ENCODE results near the gene TMEM18. TPM values are rescaled to one million over a fixed set of nuclear protein-coding genes. Genes with fewer than 3 reads are reported as not detected.
"Not testable (repeated sequence)": the region's sequence is repeated elsewhere in the genome, so short reads cannot be mapped to it uniquely, and the experiment has no call there.

Gene TMEM18
- total RNA-seq, 1 donor from 2014 or later = 50.0 TPM

- Histone ChIP-seq H3K27me3 (no peaks in the 10 kb centered on the region), H3K4me1 (no peaks in the 10 kb centered on the region), H3K9me3 (ENCODE audit: low read depth) (no peaks in the 10 kb centered on the region), H3K9ac (no peak overlapping the region), H3K36me3 (no peaks in the 10 kb centered on the region), H4K20me1 (ENCODE audit: low read depth) (no peaks in the 10 kb centered on the region), H3K79me2 (ENCODE audit: low read depth) (no peaks in the 10 kb centered on the region), H2AFZ (replicated peaks) (peak overlapping the region; percentile 10), H3K4me2 (no peak overlapping the region), H3K27ac (no peak overlapping the region), H3F3A (ENCODE audit: low read depth) (no peaks in the 10 kb centered on the region), H3K4me3 (no peak overlapping the region)
- TF ChIP-seq CTCF (IDR thresholded peaks at IDR 0.05) (peak; percentile 26), EZH2 (IDR thresholded peaks at IDR 0.05) (no peak)
- Mint-ChIP-seq H3K27me3 (ENCODE audit: insufficient read depth, low read depth) (peaks cover 2% of the 10 kb centered on the region), H3K27ac (no peak overlapping the region), H3K36me3 (no peaks in the 10 kb centered on the region), H3K4me1 (peaks cover under 1% of the 10 kb centered on the region), H3K4me3 (no peak overlapping the region), H3K9me3 (no peaks in the 10 kb centered on the region)
- no peak for DNase-seq (ENCODE audit: low spot score)
These were observed 32.0 kb upstream of the TMEM18 start for GRCh38 chr2:709138-709765.

- H4K20me1 ChIP-seq (ENCODE audit: low read depth) = no peaks in the 10 kb centered on the region
- H3K4me3 Mint-ChIP-seq = no peak overlapping the region
- H3K9ac ChIP-seq = no peak overlapping the region
- no peaks in the 10 kb centered on the region for H3K4me1 Mint-ChIP-seq
- H3K4me1 ChIP-seq = no peaks in the 10 kb centered on the region
- H3K27me3 Mint-ChIP-seq (ENCODE audit: insufficient read depth, low read depth) = peaks cover 2% of the 10 kb centered on the region
- H3K79me2 ChIP-seq (ENCODE audit: low read depth) = no peaks in the 10 kb centered on the region
- no peaks in the 10 kb centered on the region for H3K9me3 ChIP-seq (ENCODE audit: low read depth)
- H3K27ac Mint-ChIP-seq = no peak overlapping the region
- no peak overlapping the region for H3K27ac ChIP-seq
- H3K4me2 ChIP-seq = no peak overlapping the region
- no peaks in the 10 kb centered on the region for H3F3A ChIP-seq (ENCODE audit: low read depth)
- no peaks in the 10 kb centered on the region for H3K27me3 ChIP-seq
- H3K36me3 Mint-ChIP-seq = no peaks in the 10 kb centered on the region
- H3K9me3 Mint-ChIP-seq = peaks cover 4% of the 10 kb centered on the region
- peak overlapping the region; percentile 10 for H2AFZ ChIP-seq (replicated peaks)
- TF ChIP-seq EZH2 (IDR thresholded peaks at IDR 0.05) (no peak), EZH2phosphoT487 (IDR thresholded peaks at IDR 0.05) (no peak), CTCF (IDR thresholded peaks at IDR 0.05) (no peak)
- H3K4me3 ChIP-seq = no peak overlapping the region
- no peaks in the 10 kb centered on the region for H3K36me3 ChIP-seq
- DNase-seq (ENCODE audit: low spot score) = no peak
These were observed 31.5 kb upstream of the TMEM18 start for GRCh38 chr2:708667-709066.

- H3K4me1 ChIP-seq = no peaks in the 10 kb centered on the region
- no peaks in the 10 kb centered on the region for H3K9me3 ChIP-seq (ENCODE audit: low read depth)
- TF ChIP-seq EZH2phosphoT487 (IDR thresholded peaks at IDR 0.05) (no peak), EZH2 (IDR thresholded peaks at IDR 0.05) (no peak), CTCF (IDR thresholded peaks at IDR 0.05) (no peak)
- peaks cover 4% of the 10 kb centered on the region for H3K9me3 Mint-ChIP-seq
- no peaks in the 10 kb centered on the region for H3F3A ChIP-seq (ENCODE audit: low read depth)
- H3K27ac Mint-ChIP-seq = no peak overlapping the region
- no peak overlapping the region for H3K9ac ChIP-seq
- H4K20me1 ChIP-seq (ENCODE audit: low read depth) = no peaks in the 10 kb centered on the region
- H3K79me2 ChIP-seq (ENCODE audit: low read depth) = no peaks in the 10 kb centered on the region
- H3K4me1 Mint-ChIP-seq = no peaks in the 10 kb centered on the region
- no peak for DNase-seq (ENCODE audit: low spot score)
- H3K27me3 Mint-ChIP-seq (ENCODE audit: insufficient read depth, low read depth) = peaks cover 2% of the 10 kb centered on the region
- no peak overlapping the region for H3K4me2 ChIP-seq
- no peaks in the 10 kb centered on the region for H3K36me3 ChIP-seq
- no peak overlapping the region for H3K27ac ChIP-seq
- H3K4me3 Mint-ChIP-seq = no peak overlapping the region
- no peak overlapping the region for H2AFZ ChIP-seq (replicated peaks)
- no peaks in the 10 kb centered on the region for H3K36me3 Mint-ChIP-seq
- H3K4me3 ChIP-seq = no peak overlapping the region
- H3K27me3 ChIP-seq = no peaks in the 10 kb centered on the region
These were observed 28.8 kb upstream of the TMEM18 start for GRCh38 chr2:705971-706511.

- not testable (repeated sequence) for H3K36me3 ChIP-seq; H3K27me3 ChIP-seq; H3K36me3 Mint-ChIP-seq; H3K4me3 Mint-ChIP-seq; H3K4me1 Mint-ChIP-seq; H3K4me2 ChIP-seq; H3K27ac ChIP-seq; H3K9me3 ChIP-seq (ENCODE audit: low read depth); H3K9ac ChIP-seq; H4K20me1 ChIP-seq (ENCODE audit: low read depth); H2AFZ ChIP-seq (replicated peaks); H3F3A ChIP-seq (ENCODE audit: low read depth); DNase-seq (ENCODE audit: low spot score); H3K79me2 ChIP-seq (ENCODE audit: low read depth); H3K4me3 ChIP-seq; H3K27ac Mint-ChIP-seq; H3K27me3 Mint-ChIP-seq (ENCODE audit: insufficient read depth, low read depth); H3K4me1 ChIP-seq
- peaks cover 10% of the 10 kb centered on the region for H3K9me3 Mint-ChIP-seq
These were observed 25.6 kb upstream of the TMEM18 start for GRCh38 chr2:702765-703164.

Measured in neural progenitor cell (in vitro differentiated cells).